Measurements from ENCODE around the gene RP2.

RP2 gene

GRCh38 chrX:46903458-46904242, 66.8 kb downstream of the RP2 start:
- peak overlapping the region; percentile 58 for H3K4me3 ChIP-seq (ENCODE audit: low read depth, low read length)
- peak; percentile 60 for TF ChIP-seq CTCF (IDR thresholded peaks at IDR 0.05; ENCODE audit: low read depth, low read length)

DNA sequence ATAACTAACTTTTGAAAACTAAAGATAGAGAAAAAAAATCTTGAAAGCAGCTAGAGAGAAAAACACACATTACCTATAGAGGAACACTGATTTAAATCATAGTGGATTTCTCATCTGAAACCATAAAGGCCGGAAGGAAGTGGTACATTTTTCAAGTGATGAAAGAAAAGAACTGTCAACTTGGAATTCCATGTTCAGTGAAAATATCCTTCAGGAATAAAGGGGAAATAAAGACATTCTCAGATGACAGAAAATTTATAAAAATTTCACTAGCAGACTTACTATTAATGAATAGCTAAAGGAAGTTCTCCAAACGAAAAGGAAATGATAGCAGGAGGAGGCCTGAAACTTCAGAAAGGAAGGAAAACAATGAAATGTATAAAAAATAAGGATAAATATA, 67.8 kb downstream of the RP2 start:
- TF ChIP-seq CTCF (IDR thresholded peaks at IDR 0.05; ENCODE audit: low read depth, low read length): no peak
- H3K4me3 ChIP-seq (ENCODE audit: low read depth, low read length): no peak overlapping the region

DNA sequence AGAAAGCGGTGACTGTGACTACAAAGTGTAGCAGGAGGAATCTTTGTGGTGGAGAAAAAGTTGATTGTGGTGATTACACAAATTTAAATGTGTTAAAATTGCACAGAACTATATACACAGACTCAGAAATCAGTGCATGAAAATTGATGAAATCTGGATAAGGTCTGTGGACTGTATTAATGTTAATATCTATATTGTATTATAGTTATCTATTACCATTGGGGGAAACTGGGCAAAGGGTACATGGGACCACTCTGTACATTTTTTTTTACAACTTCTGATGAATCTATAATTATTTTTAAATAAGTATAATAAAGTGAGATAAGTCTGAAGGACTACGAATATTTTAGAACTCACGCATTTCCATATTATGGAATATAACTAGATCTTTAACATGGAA, 73.6 kb downstream of the RP2 start:
- TF ChIP-seq CTCF (IDR thresholded peaks at IDR 0.05; ENCODE audit: low read depth, low read length): no peak
- no peak overlapping the region for H3K4me3 ChIP-seq (ENCODE audit: low read depth, low read length)

DNA sequence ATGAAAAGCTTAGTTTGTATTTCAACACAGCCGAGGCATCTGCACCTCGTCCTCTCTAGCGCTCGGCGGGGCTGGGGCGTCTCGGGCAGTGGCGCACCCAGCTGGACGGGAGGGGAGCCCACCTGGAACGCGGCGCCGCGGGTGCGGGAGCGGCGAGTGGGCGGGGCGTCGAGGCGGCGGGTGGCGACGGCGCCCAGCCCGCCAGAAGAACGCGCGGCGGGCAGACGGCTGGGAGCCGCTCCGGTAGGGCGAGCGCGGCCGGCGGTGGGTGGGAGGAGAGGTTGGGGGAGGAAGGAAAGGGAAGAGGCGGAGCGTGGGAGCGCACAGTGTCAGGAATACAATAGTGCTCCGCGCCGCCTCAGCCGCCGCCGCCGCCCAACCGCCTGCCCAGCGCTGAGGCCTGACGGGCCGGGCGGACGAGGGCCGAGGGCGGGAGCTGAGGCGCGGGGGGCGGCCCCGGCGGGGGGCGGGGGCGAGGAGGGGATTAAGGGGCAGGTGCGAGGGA, 75.3 kb downstream of the RP2 start, which contains the start of gene JADE3:
Gene JADE3 (plus strand): TSS at position 324 of the 505 bp plus-strand sequence. CDS start 72,474 bp downstream, outside the sequence.
- no peak for TF ChIP-seq CTCF (IDR thresholded peaks at IDR 0.05; ENCODE audit: low read depth, low read length)
- H3K4me3 ChIP-seq (ENCODE audit: low read depth, low read length): peak within 1 kb of the TSS; percentile 64

DNA sequence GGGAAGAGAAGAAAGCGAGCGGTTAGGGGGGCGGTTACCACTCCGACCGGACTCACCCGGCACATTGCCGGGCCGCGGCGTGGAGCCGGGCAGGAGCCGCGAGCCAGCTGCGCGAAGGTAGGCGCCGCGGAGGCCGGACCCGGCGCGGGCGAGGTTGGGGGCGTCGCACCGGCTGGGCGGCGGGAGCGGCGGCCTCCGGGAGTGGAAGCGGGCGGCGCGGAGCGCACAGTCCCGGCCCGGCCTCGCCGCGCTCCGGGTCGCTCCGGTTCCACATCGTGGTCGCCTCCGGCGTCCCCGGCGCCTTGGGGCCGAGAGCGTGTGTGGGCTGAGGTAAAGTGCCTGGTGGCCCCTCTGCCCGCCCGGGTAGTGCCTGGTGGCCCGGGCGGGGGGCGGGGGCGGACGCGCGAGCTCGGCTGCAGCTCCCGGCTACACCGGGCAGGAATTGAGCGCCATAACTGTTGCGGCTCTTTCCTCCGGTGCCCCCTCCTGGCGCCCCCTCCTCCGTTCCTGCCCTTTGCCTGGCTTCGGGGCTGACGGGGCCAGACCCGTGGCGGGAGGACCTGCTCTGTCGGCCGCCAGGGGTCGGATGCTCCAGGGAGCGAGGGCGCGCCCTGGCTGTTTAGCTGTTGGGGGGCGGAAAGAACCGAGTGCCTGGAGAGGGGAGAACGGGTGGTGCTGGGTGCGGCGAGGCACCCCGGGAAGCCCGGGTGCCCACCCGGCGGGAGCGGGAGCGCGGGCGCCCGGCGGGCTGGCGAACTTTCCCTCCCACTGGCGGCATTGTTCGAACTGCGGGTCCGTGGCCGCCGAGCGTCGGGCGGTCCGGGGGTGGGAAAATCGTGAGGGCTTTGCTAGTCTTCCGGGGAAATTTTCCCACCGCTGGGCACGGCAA, 76.0 kb downstream of the RP2 start:
- H3K4me3 ChIP-seq (ENCODE audit: low read depth, low read length): peak overlapping the region; percentile 64
- TF ChIP-seq CTCF (IDR thresholded peaks at IDR 0.05; ENCODE audit: low read depth, low read length): peak; percentile 60

DNA sequence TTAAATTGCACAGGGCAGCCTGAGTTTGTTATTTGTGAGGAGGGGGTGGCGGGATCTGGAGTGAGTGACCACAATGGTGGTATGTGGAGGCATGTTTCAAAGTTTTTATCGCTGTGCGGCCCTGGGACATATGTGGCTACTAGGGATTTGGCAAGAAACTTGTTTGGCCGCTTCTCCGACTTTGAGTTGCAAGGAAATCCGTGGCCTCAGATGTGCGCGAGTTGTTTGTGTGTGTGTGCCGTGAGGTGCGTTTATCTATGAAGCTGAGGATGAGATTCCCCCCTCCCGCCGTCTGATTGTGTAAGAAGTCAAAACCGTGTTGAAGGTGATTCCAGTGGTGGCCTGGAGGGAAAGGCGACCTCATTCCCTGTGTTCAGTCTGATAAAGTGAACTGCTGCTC, 76.8 kb downstream of the RP2 start:
- no peak for TF ChIP-seq CTCF (IDR thresholded peaks at IDR 0.05; ENCODE audit: low read depth, low read length)

More for the DNA sequence above, 76.8 kb downstream of the RP2 start:
- peak overlapping the region; percentile 64 for H3K4me3 ChIP-seq (ENCODE audit: low read depth, low read length)

Data from WI38 (cell line).